ENCODE results near the gene TTLL13. TPM values are rescaled to one million over a fixed set of nuclear protein-coding genes. Genes with fewer than 3 reads are reported as not detected.

TTLL13 gene
- total and polyA plus RNA-seq, 9 of the 15 experiments (the other 6 are each of a cell fraction or from before 2014, with no cell fraction given) = 0.05 to 0.24 (median 0.11) TPM; not detected in 1

DNA sequence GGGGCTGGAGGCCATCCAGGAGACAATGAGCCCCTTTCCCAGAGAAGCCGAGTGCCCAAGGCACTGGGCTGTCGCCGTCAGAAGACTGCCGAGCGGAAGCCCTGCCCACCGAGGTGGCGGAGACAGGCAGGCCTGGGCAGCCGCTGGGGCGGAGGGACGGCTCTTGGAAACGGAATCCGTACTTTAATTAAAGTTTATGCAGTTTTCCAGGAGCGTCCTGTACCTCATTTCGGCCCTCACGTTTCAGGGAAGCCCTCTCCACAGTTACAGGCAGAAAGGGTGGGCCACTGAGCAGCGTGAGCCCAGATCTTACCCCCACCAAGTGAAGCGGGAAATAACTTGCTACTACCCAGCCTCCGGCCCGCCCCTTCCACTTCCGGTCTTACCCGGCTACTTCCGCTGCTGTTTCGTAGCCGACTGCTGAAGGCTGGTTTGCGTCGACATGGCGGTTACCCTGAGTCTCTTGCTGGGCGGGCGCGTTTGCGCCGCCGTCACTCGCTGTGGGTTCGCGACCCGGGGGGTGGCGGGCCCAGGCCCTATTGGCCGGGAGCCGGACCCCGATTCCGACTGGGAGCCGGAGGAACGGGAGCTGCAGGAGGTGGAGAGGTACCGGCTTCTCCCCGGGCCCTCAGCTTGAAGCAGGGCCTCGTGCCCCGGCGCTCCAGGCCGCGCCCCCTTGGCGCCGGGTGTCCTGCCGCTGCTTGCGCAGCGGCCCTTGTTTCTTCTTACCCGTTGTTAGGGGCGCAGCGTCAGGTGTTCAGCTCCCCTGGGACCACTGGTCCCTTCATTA lies 16.1 kb downstream of the TTLL13 start, which contains the start of gene NGRN (continued):
- TF ChIP-seq HNRNPK (IDR thresholded peaks at IDR 0.05; ENCODE audit: low read depth, low read length, poor library complexity, severe bottlenecking) (no peak), CBFB (CRISPR knock-in tag; IDR thresholded peaks at IDR 0.05) (no peak), EZH2 (IDR thresholded peaks at IDR 0.05; ENCODE audit: borderline replicate concordance, low read depth, low read length) (no peak), TCF7L2 (IDR thresholded peaks at IDR 0.05; ENCODE audit: low read depth, low read length) (no peak), XRCC5 (IDR thresholded peaks at IDR 0.05; ENCODE audit: low read depth, low read length) (peak; percentile 14; the same call in 1 of the 2 replicates), ZBTB17 (CRISPR knock-in tag; IDR thresholded peaks at IDR 0.05) (no peak), STAT5B (CRISPR knock-in tag; IDR thresholded peaks at IDR 0.05) (no peak), ZNF174 (CRISPR knock-in tag; IDR thresholded peaks at IDR 0.05) (no peak), TBL1XR1 (IDR thresholded peaks at IDR 0.05; ENCODE audit: low read length in 2 of 2) (no peak), ASH1L (IDR thresholded peaks at IDR 0.05; ENCODE audit: borderline replicate concordance, low read depth, partially characterized antibody) (no peak), NELFE (IDR thresholded peaks at IDR 0.05; ENCODE audit: insufficient read depth, insufficient read length) (no peak), NFATC3 (IDR thresholded peaks at IDR 0.05) (no peak), NR1H2 (CRISPR knock-in tag; IDR thresholded peaks at IDR 0.05) (no peak), PHB2 (IDR thresholded peaks at IDR 0.05; ENCODE audit: low read depth) (no peak), CHD2 (IDR thresholded peaks at IDR 0.05; ENCODE audit: low read depth, low read length) (no peak), TEAD4 (IDR thresholded peaks at IDR 0.05; ENCODE audit: low read length) (peak; percentile 43; the same call in 1 of the 2 replicates), TEAD4 (CRISPR knock-in tag; IDR thresholded peaks at IDR 0.05; ENCODE audit: borderline replicate concordance) (no peak), NFXL1 (CRISPR knock-in tag; IDR thresholded peaks at IDR 0.05) (no peak), CBX1 (IDR thresholded peaks at IDR 0.05; ENCODE audit: low read depth) (peak; percentile 93)
- TF ChIP-seq, protein P1, sequence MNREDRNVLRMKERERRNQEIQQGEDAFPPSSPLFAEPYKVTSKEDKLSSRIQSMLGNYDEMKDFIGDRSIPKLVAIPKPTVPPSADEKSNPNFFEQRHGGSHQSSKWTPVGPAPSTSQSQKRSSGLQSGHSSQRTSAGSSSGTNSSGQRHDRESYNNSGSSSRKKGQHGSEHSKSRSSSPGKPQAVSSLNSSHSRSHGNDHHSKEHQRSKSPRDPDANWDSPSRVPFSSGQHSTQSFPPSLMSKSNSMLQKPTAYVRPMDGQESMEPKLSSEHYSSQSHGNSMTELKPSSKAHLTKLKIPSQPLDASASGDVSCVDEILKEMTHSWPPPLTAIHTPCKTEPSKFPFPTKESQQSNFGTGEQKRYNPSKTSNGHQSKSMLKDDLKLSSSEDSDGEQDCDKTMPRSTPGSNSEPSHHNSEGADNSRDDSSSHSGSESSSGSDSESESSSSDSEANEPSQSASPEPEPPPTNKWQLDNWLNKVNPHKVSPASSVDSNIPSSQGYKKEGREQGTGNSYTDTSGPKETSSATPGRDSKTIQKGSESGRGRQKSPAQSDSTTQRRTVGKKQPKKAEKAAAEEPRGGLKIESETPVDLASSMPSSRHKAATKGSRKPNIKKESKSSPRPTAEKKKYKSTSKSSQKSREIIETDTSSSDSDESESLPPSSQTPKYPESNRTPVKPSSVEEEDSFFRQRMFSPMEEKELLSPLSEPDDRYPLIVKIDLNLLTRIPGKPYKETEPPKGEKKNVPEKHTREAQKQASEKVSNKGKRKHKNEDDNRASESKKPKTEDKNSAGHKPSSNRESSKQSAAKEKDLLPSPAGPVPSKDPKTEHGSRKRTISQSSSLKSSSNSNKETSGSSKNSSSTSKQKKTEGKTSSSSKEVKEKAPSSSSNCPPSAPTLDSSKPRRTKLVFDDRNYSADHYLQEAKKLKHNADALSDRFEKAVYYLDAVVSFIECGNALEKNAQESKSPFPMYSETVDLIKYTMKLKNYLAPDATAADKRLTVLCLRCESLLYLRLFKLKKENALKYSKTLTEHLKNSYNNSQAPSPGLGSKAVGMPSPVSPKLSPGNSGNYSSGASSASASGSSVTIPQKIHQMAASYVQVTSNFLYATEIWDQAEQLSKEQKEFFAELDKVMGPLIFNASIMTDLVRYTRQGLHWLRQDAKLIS (CRISPR knock-in tag; IDR thresholded peaks at IDR 0.05) = 0 out of 2 replicates have a peak, but pooled peaks have one; percentile 73
- TF ChIP-seq, protein P2, sequence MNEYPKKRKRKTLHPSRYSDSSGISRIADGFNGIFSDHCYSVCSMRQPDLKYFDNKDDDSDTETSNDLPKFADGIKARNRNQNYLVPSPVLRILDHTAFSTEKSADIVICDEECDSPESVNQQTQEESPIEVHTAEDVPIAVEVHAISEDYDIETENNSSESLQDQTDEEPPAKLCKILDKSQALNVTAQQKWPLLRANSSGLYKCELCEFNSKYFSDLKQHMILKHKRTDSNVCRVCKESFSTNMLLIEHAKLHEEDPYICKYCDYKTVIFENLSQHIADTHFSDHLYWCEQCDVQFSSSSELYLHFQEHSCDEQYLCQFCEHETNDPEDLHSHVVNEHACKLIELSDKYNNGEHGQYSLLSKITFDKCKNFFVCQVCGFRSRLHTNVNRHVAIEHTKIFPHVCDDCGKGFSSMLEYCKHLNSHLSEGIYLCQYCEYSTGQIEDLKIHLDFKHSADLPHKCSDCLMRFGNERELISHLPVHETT (CRISPR knock-in tag; conservative IDR thresholded peaks at IDR 0.05 in 1 of 2, IDR thresholded peaks at IDR 0.05 in 1 of 2) = peak in 1 of 2 experiments; percentile 62; a peak in 1 of 4 replicates
- TF ChIP-seq, protein P3, sequence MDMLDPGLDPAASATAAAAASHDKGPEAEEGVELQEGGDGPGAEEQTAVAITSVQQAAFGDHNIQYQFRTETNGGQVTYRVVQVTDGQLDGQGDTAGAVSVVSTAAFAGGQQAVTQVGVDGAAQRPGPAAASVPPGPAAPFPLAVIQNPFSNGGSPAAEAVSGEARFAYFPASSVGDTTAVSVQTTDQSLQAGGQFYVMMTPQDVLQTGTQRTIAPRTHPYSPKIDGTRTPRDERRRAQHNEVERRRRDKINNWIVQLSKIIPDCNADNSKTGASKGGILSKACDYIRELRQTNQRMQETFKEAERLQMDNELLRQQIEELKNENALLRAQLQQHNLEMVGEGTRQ (CRISPR knock-in tag; IDR thresholded peaks at IDR 0.05) = peak; percentile 29; the same call in 1 of the 2 replicates

Data from K562 (cell line).